Activated CD8-positive, alpha-beta T cell treated with anti-CD3 and anti-CD28 coated beads for 36 hours (primary cell): ENCODE results near the gene RPL35A. TPM values are rescaled to one million over a fixed set of nuclear protein-coding genes. Genes with fewer than 3 reads are reported as not detected.
"Not testable (repeated sequence)": the region's sequence is repeated elsewhere in the genome, so short reads cannot be mapped to it uniquely, and the experiment has no call there.

Experiments used
- ATAC-seq: fragments of 200-7000 bp; cut with Tn5 transposase; one replicate; pipeline ENCODE4 v1.10.0; 2021; ENCODE audit warnings: mild to moderate bottlenecking, moderate library complexity
- CTCF ChIA-PET: fragments of 350-600 bp; sonication (Branson Sonifier 250); formaldehyde crosslinking; loops from one replicate; lab custom pipeline; 2021; ENCODE audit warnings: antibody characterized with exemption; lab: Charles Lee
- POLR2A ChIA-PET: fragments of 350-600 bp; sonication (Branson Sonifier 250); formaldehyde crosslinking; loops from one replicate; lab custom pipeline; 2021; ENCODE audit warnings: antibody characterized with exemption; lab: Charles Lee
- DNase-seq: peaks from one replicate; pipeline ENCODE4 v3.0.0-alpha.2; 2020
- H3K27ac Mint-ChIP-seq: one replicate; pipeline ENCODE4 v1.8.0; 2021; ENCODE audit warnings: mild to moderate bottlenecking, mixed read lengths
- H3K27me3 Mint-ChIP-seq: one replicate; pipeline ENCODE4 v1.8.0; 2021; ENCODE audit warnings: mixed read lengths
- H3K36me3 Mint-ChIP-seq: one replicate; pipeline ENCODE4 v1.8.0; 2021; ENCODE audit warnings: low read depth, mixed read lengths
- H3K4me1 Mint-ChIP-seq: one replicate; pipeline ENCODE4 v1.8.0; 2021; ENCODE audit warnings: low read depth, mixed read lengths
- H3K4me3 Mint-ChIP-seq: one replicate; pipeline ENCODE4 v1.8.0; 2021; ENCODE audit warnings: mild to moderate bottlenecking, moderate library complexity, mixed read lengths
- H3K9me3 Mint-ChIP-seq: one replicate; pipeline ENCODE4 v1.8.0; 2021; ENCODE audit warnings: mixed read lengths
- intact Hi-C: fragments of 100-400 bp; cut with micrococcal nuclease; formaldehyde crosslinking; loops from one replicate; pipeline ENCODE4 v1.10.0; 2022
- total RNA-seq, 2 experiments: library from RNA; stranded (reverse); gene quantifications; one replicate each; pipeline ENCODE4 v1.2.3, GENCODE V29; 2021
- TF ChIP-seq, protein P1 (sequence below): fragments of 200-600 bp; IDR thresholded peaks from one replicate; pipeline ENCODE4 v1.8.0; 2022; ENCODE audit warnings: antibody characterized with exemption, mild to moderate bottlenecking

The RPL35A gene
- total RNA-seq, 2 experiments from 2014 or later = 1,685 to 1,707 TPM

DNA sequence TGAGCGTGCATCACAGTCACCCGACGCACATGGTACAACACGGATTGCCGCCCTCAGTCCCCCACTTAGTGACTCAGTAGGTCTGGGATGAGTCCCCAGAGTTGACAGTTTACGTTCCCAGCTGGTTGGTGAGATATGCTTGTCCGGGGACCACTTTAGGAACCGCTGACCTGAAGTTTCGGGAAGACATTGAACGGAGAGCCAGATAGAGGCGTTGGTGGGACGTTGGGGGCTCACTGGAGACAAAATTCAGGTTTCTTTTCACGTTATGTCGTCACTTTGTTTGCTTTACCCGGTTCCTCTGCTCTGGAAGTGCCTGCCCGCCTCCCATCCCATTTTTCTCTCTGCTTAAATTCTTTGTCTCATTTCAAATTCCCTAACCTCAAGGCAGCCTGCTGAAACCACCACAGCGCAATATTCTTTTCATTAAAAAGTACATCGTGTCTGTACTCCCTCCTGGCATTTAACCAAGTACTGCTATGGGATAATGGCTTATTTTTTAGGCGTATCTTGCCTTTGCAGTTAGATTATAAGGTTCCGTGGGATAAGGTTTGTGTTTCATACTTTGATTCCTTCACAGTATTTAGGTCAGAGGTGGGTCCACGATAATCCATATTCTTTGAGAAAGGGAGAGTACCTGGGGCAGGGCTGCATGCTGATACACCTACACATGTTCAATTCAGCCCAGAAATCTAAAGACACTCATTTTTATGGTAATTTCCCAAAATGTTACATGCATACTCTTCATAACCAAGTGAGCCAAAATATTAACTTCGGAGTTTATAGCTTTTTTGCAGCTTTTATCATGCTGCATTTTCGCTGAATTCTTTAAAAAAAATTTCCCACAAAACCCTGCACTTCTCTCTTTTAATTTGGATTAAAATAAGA lies 10.9 kb downstream of the RPL35A start:
- POLR2A ChIA-PET = interaction anchor here (0.8 to 2.2 kb wide), 5 partner anchors 9 to 111 kb away, joined by 3 to 14 read pairs (median 4); partner anchors contain the start of gene RPL35A
- Mint-ChIP-seq H3K4me1 (peaks cover 50% of the 10 kb centered on the region), H3K27me3 (no peaks in the 10 kb centered on the region), H3K36me3 (peaks cover 32% of the 10 kb centered on the region), H3K9me3 (no peaks in the 10 kb centered on the region), H3K27ac (peak overlapping the region; percentile 98), H3K4me3 (peak overlapping the region; percentile 92)
- DNase-seq (peak; percentile 78), ATAC-seq (no peak)
- CTCF ChIA-PET = interaction anchor here (0.9 to 2.0 kb wide), 5 partner anchors 18 to 120 kb away, joined by 4 to 7 read pairs (median 5); no protein-coding TSS in a partner anchor
- intact Hi-C loops = no loop called here
- TF ChIP-seq, protein P1, sequence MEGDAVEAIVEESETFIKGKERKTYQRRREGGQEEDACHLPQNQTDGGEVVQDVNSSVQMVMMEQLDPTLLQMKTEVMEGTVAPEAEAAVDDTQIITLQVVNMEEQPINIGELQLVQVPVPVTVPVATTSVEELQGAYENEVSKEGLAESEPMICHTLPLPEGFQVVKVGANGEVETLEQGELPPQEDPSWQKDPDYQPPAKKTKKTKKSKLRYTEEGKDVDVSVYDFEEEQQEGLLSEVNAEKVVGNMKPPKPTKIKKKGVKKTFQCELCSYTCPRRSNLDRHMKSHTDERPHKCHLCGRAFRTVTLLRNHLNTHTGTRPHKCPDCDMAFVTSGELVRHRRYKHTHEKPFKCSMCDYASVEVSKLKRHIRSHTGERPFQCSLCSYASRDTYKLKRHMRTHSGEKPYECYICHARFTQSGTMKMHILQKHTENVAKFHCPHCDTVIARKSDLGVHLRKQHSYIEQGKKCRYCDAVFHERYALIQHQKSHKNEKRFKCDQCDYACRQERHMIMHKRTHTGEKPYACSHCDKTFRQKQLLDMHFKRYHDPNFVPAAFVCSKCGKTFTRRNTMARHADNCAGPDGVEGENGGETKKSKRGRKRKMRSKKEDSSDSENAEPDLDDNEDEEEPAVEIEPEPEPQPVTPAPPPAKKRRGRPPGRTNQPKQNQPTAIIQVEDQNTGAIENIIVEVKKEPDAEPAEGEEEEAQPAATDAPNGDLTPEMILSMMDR = no peak

DNA sequence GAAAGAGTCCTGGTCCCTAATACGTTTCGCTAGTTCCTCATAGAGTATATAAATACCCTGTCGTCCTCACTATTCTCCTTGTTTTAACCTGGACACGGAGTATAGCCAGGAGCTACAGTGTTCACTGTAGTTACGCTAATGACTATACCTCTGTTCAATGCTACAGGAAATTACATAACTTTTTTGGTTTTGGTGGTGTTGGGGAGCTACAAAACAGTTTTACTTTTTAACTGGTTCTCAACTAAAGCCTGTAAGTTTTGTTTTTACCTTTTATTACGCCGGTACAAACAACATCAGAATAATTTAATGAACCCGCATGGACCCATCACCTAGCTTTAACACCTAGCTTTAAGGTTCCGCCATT lies 11.6 kb downstream of the RPL35A start:
- no peaks in the 10 kb centered on the region for H3K27me3 Mint-ChIP-seq
- ChIA-PET POLR2A (interaction anchor here (1.0 to 2.2 kb wide), 2 partner anchors 10 to 110 kb away, joined by 3 to 14 read pairs; no protein-coding TSS in a partner anchor), CTCF (interaction anchor here (0.8 to 2.0 kb wide), 7 partner anchors 18 to 119 kb away, joined by 3 to 7 read pairs (median 5); no protein-coding TSS in a partner anchor)
- intact Hi-C loops = no loop called here
- ATAC-seq (no peak), DNase-seq (no peak)
- peaks cover 50% of the 10 kb centered on the region for H3K4me1 Mint-ChIP-seq
- H3K9me3 Mint-ChIP-seq = no peaks in the 10 kb centered on the region
- peak overlapping the region; percentile 92 for H3K4me3 Mint-ChIP-seq
- H3K27ac Mint-ChIP-seq = peak overlapping the region; percentile 98
- H3K36me3 Mint-ChIP-seq = peaks cover 28% of the 10 kb centered on the region
- TF ChIP-seq, protein P1 = no peak

DNA sequence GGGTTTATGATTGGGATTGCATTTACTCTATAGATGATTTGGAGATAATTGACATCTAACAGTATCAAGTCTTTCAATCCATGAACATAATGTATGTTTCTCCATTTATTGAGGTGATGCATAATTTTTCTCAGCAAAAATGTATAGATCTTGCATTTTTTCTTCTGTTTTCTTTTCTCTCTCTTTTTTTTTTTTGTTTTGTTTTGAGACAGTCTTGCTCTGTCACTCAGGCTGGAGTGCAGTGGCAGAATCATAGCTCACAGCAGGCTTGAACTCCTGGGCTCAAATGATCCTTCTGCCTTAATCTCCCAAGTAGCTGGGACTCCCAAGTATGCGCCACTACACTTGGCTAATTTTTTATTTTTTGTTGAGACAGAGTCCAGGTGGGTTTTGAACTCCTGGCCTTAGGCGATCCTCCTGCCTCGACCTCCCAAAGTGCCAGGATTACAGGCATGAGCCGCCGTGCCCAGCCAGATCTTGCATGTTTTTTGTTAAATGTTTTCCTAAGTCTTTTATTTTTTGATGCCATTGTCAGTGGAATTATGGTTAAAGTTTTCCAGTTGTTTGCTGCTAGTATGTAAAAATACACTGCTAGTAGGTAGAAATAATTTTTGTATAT lies 13.1 kb downstream of the RPL35A start:
- Mint-ChIP-seq H3K27ac (no peak overlapping the region), H3K36me3 (peaks cover 24% of the 10 kb centered on the region), H3K9me3 (peaks cover 10% of the 10 kb centered on the region), H3K27me3 (no peaks in the 10 kb centered on the region), H3K4me3 (no peak overlapping the region), H3K4me1 (peaks cover 40% of the 10 kb centered on the region)
- DNase-seq (no peak), ATAC-seq (no peak)
- POLR2A ChIA-PET = interaction anchor here (0.9 to 1.0 kb wide), 2 partner anchors 10 to 118 kb away, joined by 3 read pairs; no protein-coding TSS in a partner anchor
- CTCF ChIA-PET = interaction anchor here (1.9 kb wide), 1 partner anchor 57 kb away, joined by 6 read pairs; no protein-coding TSS in a partner anchor
- TF ChIP-seq, protein P1 = no peak
- intact Hi-C loops = no loop called here

DNA sequence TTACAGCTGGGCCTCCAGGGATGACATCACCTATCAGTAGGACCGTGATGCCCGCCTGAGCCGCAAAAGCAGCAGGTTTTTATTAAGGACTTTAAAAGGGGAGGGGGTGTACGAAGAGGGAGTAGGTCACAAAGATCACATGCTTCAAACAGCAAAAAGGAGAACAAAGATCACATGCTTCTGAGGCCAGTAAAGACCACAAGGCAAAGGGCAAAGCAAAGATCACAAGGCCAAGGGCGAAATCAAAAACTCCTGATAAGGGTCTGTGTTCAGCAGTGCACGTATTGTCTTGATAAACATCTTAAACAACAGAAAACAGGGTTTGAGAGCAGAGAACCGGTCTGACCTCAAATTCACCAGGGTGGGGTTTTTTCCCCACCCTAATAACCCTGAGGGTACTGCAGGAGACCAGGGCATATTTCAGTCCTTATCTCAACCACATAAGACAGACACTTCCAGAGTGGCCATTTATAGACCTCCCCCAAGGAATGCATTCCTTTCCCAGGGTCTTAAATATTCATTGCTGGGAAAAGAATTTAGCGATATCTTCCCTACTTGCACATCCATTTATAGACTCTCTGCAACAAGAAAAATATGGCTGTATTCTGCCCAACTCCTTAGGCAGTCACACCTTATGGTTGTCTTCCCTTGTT lies 17.5 kb downstream of the RPL35A start:
- intact Hi-C loops, H3K27ac Mint-ChIP-seq, DNase-seq, H3K27me3 Mint-ChIP-seq, ATAC-seq, POLR2A ChIA-PET, CTCF ChIA-PET, H3K4me3 Mint-ChIP-seq: not testable (repeated sequence)
- Mint-ChIP-seq H3K9me3 (peaks cover 17% of the 10 kb centered on the region), H3K4me1 (peaks cover 15% of the 10 kb centered on the region), H3K36me3 (peaks cover 10% of the 10 kb centered on the region)

DNA sequence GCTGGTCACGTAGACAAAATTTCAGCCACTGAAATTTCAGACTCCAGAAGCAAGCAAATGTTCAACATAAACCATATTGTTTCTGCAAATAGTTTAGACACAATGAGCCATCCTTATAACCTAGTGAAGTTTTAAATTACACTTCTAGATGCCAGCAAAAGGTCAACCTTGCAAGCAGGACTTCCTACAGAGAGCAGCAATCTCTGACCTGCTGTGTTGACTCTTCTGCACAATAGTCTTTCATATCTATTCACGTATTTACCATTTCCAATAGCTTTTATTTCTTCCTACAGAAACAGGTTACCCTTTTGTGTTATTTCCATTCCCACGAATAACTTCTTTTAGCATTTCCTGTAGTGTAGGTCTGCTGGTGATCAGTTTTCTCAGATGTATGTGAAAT lies 20.6 kb downstream of the RPL35A start:
- no peak overlapping the region for H3K27ac Mint-ChIP-seq

More for the DNA sequence above, 20.6 kb downstream of the RPL35A start:
- intact Hi-C loops = no loop called here
- H3K4me3 Mint-ChIP-seq = no peak overlapping the region
- peaks cover 17% of the 10 kb centered on the region for H3K9me3 Mint-ChIP-seq
- ATAC-seq = no peak
- TF ChIP-seq, protein P1 = no peak
- CTCF ChIA-PET = interaction anchor here (1.4 kb wide), 1 partner anchor 65 kb away, joined by 3 read pairs; no protein-coding TSS in a partner anchor
- POLR2A ChIA-PET = interaction anchor here (1.0 kb wide), 1 partner anchor 20 kb away, joined by 3 read pairs; no protein-coding TSS in a partner anchor
- H3K36me3 Mint-ChIP-seq = peaks cover 14% of the 10 kb centered on the region
- no peaks in the 10 kb centered on the region for H3K27me3 Mint-ChIP-seq
- H3K4me1 Mint-ChIP-seq = peaks cover 6% of the 10 kb centered on the region
- DNase-seq = no peak
